Stimulated activated CD4-positive, alpha-beta T cell treated with anti-CD3 and anti-CD28 coated beads, TNF-alpha, amount 100 ng/mL, for 48 hours (primary cell): Measurements from ENCODE around the gene SCFD2.

Experiments used
- DNase-seq, 3 donors: peaks; one replicate each; pipeline ENCODE4 v3.0.0-alpha.2; 2020; ENCODE audit warnings: low read depth in 3 of 3

Gene SCFD2

DNA sequence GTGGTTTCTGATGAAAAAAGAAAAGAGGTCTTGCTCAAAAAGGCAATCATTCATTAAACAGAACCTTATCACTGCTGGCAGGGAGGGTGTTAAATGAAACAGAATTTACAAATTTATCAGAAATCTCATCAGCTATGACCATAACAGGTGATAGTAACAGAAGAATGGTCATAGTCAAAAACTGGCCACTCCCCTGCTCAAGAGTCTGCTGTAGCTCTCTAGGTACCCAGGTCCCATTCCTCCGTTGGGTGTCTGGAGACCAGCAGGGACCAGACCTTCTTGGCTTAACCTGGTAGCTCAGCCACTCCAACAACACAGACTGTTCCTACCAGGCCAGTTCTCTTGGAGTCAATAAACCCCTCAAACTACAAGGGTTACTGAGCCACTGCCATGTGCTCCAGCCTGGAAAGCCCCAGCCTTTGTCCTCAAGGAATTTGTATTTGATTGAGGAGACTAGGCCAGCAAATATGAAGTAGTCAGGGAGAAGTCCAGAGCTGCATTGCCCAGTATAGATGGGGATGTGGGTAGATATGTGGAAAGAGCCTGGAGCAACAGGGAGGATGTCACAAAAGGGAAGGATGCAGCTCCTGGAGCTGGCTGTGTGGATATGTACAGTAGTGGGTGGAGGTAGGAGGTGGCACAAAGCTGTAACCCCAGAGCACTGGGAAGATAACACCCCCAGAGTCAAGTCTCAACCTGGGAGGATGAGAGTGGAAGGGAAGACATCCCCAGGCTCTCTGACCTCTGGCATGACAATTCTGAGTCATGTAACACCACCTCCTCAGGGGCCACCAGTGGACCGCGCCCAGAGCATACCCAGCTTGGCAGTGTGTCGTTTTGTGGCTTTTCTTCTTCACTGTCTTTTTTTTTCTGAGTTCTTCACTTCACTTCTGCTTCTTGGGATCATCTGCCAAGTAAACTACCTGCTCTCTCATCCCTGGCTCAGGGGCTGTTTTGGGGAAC, 481.9 kb downstream of the SCFD2 start:
- no peak for DNase-seq

DNA sequence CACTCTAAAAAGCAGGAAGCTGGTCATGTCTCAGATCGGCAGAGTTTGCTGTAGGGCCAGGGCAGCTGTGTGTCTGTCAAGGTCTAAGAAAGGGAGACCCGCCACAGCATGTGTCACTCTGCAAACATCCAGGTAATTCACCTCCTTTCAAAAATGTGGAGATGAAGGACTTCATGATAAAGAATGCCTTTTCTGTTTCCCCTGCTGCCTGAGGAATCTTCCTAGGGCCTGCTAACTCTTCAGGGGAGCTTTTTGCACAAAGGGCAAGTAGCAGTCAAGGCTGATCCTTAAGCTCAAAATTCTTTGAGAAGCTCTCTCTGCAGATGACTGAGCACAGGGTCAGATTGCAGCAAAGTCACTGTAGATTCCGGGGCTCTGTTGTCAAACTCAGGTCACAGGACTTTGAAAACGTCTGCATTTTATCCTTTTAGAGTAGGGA, 482.7 kb downstream of the SCFD2 start:
- DNase-seq = no peak

DNA sequence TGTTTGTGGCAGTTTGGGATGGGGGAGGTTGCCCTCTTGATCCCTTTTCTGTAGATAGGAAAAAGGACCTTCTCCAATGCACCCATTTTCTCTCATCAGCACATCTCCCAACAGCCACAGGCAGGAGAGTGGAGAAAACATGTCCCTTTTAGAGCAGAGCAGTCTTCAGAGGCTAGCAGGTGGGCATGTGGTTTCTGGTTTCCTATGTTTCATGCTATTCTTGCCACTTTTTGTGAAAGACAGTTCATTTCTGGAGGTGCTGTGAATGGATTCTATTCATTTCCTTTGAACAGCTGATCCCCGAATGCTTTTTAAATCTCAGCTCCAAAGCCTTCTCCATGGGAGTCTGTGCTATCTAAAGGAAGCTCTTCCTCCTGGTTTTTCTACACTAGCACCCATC, 484.9 kb downstream of the SCFD2 start:
- DNase-seq = no peak

DNA sequence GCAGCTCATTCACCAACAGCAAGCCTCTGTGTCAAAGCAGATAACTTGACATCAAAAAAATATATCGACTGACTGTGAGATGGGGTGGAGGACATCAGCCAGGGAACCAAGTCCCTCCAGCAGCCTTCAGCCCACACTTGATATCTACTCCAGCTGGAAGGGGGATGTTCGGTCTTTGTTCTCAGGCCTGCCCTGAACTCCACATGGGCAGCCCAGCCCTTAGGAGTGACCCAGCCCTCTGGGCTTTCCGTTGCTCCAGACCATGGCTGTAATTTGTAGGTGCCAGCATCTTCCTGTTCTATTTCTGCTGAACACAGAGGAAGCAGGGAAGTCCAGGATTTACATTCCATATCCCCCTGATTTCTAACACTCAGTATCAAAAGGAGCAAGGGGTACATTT, 486.4 kb downstream of the SCFD2 start:
- no peak for DNase-seq

DNA sequence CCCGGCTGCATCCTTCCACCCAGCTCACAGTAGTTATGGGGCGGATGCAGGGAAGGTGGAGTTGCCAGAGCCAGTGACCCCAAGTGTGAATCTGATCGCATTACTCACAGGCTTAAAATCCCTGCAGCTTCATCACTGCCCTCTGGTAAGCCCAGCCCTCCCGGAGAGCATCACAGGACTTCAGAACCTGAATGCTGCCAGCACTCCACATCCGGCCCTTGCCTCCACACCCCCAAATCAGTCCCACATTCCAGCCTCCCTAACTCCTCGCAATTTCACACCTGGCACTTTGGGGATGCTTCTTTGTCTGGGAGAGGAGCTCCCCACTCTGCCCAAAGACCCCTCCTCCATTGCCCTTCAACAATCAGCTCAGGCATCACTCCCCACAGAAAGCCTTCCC, 488.2 kb downstream of the SCFD2 start:
- no peak for DNase-seq

DNA sequence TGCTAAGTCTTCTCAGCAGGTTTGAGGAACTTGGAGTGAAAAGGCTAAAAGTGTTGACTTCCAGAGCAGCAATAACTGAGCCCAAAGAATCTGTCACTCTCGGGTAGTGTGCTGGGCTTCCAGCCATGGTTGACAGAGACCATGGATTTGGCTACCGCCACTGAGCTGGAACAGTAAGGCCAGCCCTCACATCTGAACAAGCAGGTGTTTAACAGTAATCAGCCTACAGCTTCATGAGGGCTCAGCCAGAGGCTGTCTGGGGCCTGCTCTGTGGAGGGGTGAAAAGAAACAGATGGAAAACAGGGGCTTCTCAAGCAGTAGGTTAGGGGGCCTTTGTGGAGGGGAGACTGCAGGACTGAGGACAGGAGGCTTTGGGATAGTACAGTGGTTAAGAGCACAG, 488.8 kb downstream of the SCFD2 start:
- DNase-seq = no peak

DNA sequence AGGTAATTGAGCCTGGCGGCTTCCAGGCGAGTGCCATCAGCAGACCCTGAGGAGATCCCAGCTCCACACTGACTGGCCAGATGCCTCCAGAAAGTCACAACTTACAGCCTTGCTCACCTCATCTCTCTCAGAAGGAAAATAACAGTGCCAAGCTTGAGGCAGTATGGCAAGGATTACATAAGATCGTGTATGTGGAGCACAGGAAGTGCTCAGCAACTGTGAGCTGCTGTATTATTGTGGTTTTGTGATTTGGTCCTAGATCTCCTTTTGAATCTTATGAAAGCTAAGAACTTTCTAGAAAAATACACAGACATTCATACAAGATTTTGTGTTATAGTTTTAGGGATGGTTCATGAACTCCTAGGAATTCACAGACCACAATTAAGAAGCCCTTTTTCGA, 489.8 kb downstream of the SCFD2 start:
- no peak for DNase-seq

DNA sequence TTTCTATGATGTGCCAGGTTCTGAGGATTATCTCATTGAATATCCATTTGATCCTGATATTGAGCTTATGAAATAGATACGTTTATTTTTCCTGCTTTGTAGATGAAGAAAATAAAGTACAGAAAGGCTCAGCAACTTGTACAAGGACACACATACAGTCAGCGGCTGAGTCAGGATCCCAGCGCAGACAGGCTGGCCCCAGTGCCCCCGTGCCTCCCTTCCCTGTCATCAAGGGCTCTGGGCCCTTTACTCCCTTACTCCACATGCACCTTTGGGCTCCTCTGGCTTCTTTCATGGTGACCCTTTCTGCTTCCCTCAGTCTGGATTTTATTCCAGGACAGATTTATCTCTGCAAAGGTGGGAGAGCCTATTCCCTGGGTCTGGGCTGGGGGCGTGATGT, 490.9 kb downstream of the SCFD2 start:
- no peak for DNase-seq

DNA sequence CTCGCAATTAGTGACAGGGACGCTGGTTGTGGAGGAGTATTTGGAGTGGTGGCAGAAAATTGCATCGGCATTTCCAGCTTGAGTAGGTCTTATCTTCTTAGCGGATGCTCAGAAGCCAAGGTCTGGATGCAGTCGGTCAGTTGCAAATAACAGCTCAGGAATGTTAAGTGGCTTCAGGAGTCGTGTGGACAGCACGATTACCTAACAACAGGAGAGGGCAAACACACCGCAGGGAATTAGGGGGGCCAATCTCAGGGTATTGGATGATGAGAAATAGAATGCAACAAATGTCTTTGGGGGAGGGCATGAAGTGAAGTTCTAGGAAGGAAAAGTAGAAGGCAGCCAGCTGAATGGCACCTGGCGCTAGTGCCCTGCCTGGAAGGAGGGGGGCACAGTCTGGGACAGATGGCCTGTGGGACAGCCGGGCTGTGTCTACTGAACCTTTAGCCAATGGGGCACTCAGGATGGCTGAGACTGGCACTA, 492.0 kb downstream of the SCFD2 start:
- no peak for DNase-seq

DNA sequence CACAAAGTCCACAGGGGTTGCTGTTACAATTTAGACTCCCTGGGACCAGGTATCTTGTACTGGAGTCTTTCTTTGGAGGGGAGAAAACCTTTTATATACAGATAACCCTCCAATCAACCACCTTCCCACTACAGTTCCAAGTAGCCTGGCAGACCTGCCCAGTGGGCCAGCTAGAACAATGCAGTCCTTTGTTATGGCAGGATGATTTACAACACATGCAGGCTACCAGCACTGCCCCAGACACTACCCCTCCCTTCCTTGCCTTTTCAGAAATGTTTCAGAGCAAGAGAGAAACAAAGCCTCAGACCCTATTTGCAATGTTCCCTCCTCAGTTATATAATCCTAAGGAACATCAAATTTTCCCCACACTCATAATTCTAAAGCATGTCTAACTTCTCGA, 492.7 kb downstream of the SCFD2 start:
- DNase-seq = no peak

DNA sequence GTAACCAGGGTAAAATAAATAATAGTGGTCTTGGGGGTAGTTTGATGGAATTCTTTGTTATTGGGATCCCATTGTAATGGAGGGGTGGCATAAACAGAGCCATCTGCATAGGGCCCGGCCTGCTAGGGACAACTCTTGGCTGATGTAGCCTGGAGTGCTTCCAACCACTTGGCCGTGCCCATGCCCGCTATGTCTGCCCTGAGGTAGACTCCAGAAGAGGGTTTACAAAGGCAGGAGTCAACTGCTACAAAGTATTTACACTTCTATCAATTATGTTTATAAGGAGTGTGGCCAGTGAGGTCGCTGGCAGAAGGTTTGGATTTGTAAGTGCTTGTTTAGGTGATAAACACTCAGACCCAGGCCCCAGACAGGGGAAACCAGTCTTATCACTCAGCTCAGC, 495.6 kb downstream of the SCFD2 start:
- DNase-seq = no peak

DNA sequence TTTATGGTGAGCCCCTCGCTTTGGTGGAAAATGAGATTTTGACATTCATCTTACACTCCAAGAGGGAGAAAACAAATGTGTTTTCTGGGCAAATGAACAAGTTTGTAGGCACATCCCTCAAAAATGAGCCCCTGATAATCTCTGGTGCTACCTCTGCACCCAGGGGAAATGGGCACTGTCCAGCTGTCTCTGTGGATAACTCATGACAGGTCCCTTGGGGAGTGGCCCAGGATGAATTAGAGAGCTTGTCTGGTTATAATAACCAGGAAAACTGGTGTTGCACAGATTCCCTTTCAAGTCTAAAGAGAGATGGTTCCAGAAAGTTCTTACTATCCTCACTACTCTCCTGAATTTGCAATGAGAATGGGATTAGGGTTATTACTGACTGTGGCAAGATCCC, 496.2 kb downstream of the SCFD2 start:
- DNase-seq = no peak

DNA sequence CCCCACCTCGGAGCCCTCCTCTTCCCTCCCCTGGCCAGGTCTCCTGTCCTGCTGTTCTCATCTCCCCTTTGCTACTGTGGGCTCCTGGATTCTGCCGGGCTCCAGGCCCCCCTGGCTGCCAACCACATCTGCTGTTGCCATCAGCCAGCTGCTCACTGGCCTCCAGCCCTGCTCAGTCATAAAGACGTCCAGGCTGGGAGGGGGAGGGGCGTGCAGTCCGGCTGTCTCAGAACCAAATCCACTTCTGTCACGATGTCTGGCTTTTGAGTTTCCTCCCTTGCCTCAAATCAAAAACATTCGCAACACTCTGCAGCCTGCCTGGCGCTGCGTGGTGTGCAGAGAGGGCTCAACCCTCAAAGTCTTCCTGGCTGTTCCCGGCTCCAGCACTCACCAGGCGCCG, 496.7 kb downstream of the SCFD2 start:
- no peak for DNase-seq

DNA sequence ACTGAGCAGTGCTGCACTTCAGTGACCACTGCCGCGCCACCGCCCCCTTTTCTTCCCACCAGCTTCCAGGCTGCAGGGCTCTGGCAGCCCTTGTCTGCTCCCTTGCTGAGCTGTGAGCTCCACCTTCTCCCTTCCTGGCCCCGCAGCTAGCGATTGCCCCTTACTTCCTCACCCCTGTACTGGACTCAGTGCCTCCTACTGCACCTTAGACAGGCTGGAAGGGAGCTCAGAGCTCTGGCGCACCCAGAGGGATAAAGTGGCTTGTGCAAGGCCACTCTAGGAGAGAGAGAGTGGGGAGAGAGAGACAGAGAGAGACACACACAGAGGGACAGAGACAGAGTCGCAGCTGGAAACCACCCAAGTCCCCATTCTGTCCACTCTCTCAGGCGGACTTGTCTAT, 497.7 kb downstream of the SCFD2 start:
- no peak for DNase-seq

DNA sequence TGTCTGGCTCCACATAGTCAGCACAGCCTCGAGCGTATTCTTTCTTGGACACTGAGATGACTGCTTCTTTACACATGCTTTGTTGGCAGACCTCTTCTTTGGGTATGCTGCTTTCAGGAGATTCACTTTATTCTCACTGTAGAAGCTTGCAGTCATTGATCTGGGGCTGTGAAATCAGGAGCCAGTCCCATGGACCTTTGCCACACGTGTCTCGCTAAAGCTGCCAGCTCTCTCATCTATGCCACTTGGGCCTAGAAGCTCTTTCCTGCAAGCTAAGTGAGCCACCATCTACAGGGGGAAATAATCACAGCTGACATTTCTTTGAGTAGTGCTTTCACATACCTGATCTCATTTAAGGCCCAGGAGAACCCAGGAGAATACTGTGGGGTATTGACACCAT, 498.7 kb downstream of the SCFD2 start:
- DNase-seq = no peak

DNA sequence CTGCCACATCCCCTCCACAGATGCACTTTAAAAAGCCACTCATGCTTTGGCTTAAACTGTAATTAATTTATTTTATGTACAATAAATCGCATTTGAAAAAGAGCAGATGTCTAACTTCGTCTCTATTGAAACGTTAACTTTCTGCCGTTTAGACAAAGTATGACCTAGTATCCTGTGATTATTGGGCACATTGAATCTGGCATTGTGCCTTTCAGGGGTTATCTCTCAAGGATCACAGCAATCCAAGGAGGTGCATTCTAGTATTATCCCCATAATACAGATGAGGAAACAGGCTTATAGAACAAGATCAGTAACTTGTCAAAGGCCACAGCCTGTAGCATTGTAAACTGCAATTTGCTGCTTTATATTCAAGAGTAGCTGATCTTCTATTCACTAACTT, 499.1 kb downstream of the SCFD2 start:
- DNase-seq = no peak

DNA sequence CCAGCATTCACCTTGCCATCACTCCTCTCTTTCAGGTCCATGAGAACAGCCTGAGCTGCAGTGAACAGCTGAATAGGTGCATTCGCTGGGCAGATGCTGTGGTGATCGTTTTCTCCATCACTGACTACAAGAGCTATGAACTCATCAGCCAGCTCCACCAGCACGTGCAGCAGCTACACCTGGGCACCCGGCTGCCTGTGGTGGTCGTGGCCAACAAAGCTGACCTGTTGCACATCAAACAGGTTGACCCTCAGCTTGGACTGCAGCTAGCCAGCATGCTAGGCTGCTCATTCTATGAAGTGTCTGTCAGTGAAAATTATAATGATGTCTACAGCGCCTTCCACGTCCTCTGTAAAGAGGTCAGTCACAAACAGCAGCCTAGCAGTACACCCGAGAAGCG, 500.6 kb downstream of the SCFD2 start:
- no peak for DNase-seq

DNA sequence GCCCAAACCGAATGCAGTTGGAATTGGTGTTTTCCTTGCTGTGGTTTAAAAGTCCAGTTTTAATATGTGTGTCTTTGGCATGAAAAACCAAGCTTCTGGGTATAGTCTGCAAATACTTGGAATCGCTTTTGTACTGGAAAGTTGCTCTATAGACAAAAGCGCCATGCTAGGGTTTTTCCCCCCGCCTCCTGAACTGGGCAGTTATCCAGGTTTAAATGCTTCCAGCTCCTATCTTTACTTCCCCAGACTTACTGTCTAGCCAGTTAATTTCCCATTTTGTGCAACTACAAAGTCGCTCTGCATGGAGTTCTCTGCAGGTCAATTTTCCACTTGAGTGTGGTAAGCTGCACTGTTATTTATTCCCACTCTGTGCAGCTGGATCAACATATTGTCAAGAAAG, 501.1 kb downstream of the SCFD2 start:
- DNase-seq = no peak

DNA sequence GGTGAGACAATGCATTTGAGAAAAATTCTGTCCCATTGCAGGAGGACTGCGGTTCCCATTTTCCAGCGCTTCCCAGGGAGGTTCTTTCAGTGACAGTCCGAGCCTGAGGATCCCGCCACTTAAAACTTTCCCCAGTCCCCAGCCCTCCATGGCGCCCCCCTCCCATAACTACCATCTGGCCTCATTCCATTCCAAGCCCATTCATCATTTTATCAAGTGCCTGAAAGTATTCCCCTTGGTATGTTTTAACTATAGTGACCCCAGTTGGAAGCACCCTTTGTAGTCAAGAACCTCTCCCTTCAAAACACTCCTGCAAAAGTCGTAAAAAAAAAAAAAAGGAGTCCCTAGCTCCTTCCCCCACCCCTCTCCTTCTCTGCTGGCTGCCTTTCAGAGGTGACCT, 502.5 kb downstream of the SCFD2 start:
- DNase-seq = no peak

DNA sequence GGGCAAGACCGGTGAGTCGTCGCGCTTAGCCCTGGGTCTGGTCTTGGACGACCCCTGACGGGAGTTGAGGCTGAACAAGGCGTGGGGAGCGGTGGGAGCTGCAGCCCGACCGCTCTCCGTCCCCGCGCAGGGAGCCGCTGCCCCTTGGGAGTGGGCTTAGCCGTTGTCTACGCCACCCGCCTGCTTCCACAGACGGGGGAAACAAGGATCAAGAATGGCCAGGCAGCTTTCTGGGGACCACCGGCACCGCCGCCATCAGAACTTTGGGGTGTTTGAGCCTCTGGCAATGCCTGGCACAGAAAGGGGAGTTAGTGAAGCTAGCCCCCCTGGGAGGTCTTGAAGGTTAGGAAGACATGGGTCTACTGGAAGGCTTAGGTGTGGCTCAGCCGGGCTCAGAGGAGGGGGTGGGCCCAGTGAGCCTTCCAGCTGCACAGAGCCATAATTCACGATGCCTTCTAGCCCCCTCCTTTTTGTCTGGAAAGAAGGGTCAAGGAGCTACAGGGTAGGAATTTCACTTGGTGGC, 503.2 kb downstream of the SCFD2 start:
- DNase-seq = no peak

DNA sequence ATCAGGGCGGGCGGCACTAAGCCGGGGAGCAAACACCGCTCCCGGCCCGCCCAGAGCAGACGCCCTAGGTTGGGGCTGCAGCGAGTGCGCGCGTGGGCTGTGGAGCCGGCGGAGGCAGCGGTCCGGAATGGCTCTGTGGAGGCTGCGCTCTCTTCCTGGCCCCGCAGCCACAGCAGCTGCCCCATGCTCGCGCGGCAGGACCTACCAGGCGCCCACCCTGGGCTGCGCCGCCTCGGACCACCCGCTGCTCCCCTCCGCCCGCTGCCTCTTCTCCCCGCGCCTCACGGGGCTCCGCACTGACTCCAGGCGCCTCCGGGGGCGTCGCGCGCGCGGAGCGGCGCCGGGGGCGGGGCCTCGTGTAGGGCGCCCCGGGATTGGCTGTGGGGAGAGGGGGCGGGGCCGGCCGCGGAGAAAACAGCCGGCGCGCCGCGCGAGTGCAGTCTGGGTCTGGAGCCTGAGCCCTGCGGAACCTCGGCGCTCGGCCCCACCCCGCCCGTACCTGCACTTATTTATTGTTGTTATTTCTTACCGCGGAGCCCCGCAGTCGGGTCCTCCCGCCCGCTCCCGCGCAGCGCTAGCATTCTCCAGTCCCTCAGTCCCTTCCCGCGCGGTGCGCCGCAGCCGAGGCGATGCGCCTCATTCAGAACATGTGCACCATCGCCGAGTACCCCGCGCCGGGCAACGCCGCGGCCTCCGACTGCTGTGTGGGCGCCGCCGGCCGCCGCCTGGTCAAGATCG, 503.8 kb downstream of the SCFD2 start, which contains the start of gene RASL11B:
RASL11B (plus strand) TSS at position 439 of the 738 bp plus-strand sequence; CDS start at position 630, 191 bp downstream.
- peak; percentile 66 to 81 (median 79) for DNase-seq

DNA sequence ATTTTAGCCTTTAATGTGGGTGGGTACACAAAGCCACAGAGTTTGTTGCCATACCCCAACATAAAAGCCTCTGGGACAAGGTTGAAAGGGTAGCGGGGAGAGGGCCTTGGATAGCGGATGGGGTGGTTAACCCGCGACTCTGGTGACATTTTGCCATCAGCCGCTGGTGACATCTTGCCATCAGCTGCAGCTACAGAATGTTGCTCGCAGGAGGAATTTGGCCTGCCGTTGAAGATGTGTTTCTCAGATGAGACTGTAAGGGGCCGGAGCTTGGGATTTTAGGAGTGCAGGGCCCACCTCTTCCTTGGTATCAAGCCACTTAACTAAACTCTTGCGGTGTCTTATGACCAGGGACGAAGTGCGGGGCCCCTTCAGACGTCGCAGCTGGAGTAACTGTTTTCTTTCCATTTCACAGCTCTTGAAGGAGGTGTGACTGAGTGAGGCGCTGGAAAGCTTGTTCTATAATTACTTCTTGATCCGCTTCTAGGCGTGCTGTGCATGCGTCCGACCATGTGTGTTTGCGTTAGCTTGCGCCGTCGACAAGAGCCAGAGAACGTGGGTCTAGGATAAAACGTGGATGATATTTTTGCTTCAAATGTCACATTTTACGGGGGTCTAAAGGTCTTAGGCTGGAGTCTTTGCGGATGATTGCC, 504.6 kb downstream of the SCFD2 start:
- no peak for DNase-seq
